GM23248 (cell line): ENCODE measurements around the gene KIF1B. TPM values are rescaled to one million over a fixed set of nuclear protein-coding genes. Genes with fewer than 3 reads are reported as not detected.

Experiments
- DNase-seq: peaks from one replicate; pipeline ENCODE4 v3.0.0-alpha.2; 2015
- H2AFZ ChIP-seq: fragments of 200-600 bp; sonication (generic); 2 replicates; pipeline ENCODE4 v1.6.1; 2016; ENCODE audit warnings: antibody characterized with exemption
- H3F3A ChIP-seq: fragments of 200-600 bp; sonication (generic); 2 replicates; pipeline ENCODE4 v1.6.1; 2016; ENCODE audit warnings: mild to moderate bottlenecking, antibody characterized with exemption, mixed run types; ENCODE audit not compliant: insufficient read depth
- H3K27ac ChIP-seq: fragments of 200-600 bp; sonication (generic); 2 replicates; pipeline ENCODE4 v1.5.1; 2016; ENCODE audit warnings: mild to moderate bottlenecking
- H3K27me3 ChIP-seq: fragments of 200-600 bp; sonication (generic); replicated peaks from 2 replicates; pipeline ENCODE4 v1.6.1; 2016; ENCODE audit warnings: mild to moderate bottlenecking; ENCODE audit not compliant: insufficient read depth
- H3K36me3 ChIP-seq: fragments of 200-600 bp; sonication (generic); 2 replicates; pipeline ENCODE4 v1.6.1; 2016; ENCODE audit warnings: low read depth, mild to moderate bottlenecking
- H3K4me1 ChIP-seq: fragments of 200-600 bp; sonication (generic); 2 replicates; pipeline ENCODE4 v1.6.1; 2016; ENCODE audit warnings: mild to moderate bottlenecking; ENCODE audit not compliant: insufficient read depth
- H3K4me2 ChIP-seq: fragments of 200-600 bp; sonication (generic); one replicate; pipeline ENCODE4 v1.6.1; 2016; ENCODE audit warnings: mild to moderate bottlenecking; ENCODE audit not compliant: unreplicated experiment
- H3K4me3 ChIP-seq: fragments of 200-600 bp; sonication (generic); 2 replicates; pipeline ENCODE4 v1.5.1; 2016; ENCODE audit warnings: mild to moderate bottlenecking
- H3K79me2 ChIP-seq: fragments of 200-600 bp; sonication (generic); 2 replicates; pipeline ENCODE4 v1.6.1; 2016; ENCODE audit warnings: mild to moderate bottlenecking; ENCODE audit not compliant: insufficient read depth
- H3K9ac ChIP-seq: fragments of 200-600 bp; sonication (generic); 2 replicates; pipeline ENCODE4 v1.6.1; 2016; ENCODE audit warnings: mild to moderate bottlenecking
- H3K9me2 ChIP-seq: fragments of 200-600 bp; sonication (generic); 2 replicates; pipeline ENCODE4 v1.6.1; 2016; ENCODE audit warnings: mixed run types, mild to moderate bottlenecking, moderate library complexity; ENCODE audit not compliant: insufficient read depth
- H3K9me3 ChIP-seq: fragments of 200-600 bp; sonication (generic); one replicate; pipeline ENCODE4 v1.6.1; 2017; ENCODE audit warnings: low read depth
- H4K20me1 ChIP-seq: fragments of 200-600 bp; sonication (generic); 2 replicates; pipeline ENCODE4 v1.6.0; 2016; ENCODE audit not compliant: insufficient read depth
- EZH2 ChIP-seq: fragments of 200-600 bp; sonication (generic); IDR thresholded peaks from 2 replicates; pipeline ENCODE4 v1.6.1; 2018; ENCODE audit warnings: antibody characterized with exemption, mild to moderate bottlenecking; ENCODE audit not compliant: insufficient read depth, poor library complexity, severe bottlenecking
- EZH2phosphoT487 ChIP-seq: fragments of 200-600 bp; sonication (generic); IDR thresholded peaks from 2 replicates; pipeline ENCODE4 v1.6.1; 2018; ENCODE audit warnings: antibody characterized with exemption, moderate library complexity, mild to moderate bottlenecking, low read depth; ENCODE audit not compliant: insufficient read depth
- WGBS, 2 experiments: methylation state at CpG; one replicate each; pipeline ENCODE4 v1.1.6; 2015 to 2017; ENCODE audit warnings: low lambda C conversion rate in 2 of 2, low coverage in 1 of 2; ENCODE audit errors: missing lambda C conversion rate in 2 of 2; 5-methylcytosine and 5-hydroxymethylcytosine counted together
- in situ Hi-C: fragments of 300-500 bp; cut with MboI; formaldehyde crosslinking; loops from 2 replicates; pipeline ENCODE4 v1.15.0; 2020
- polyA plus RNA-seq: library from polyadenylated mRNA; unstranded; fragments of >200 nt; fragmentation: Nextera tagmentation; extraction: Ambion mirVana; gene quantifications from 2 replicates; pipeline ENCODE4 v1.2.1, GENCODE V29; 2016
- total RNA-seq: library from RNA; depleted of rRNA; stranded (reverse); fragments of >200 nt; shearing (Covaris generic); gene quantifications from 2 replicates; pipeline ENCODE4 v1.2.3, GENCODE V29; 2014

Gene KIF1B
- total and polyA plus RNA-seq, 2 experiments from 2014 or later, result 14.8 to 24.8 TPM

- no peak overlapping the region for H3K27ac ChIP-seq
- no peak overlapping the region for H3K9ac ChIP-seq
- no peaks in the 10 kb centered on the region for H3K27me3 ChIP-seq
- 67 to 72% methylated on average over 1 of the region's 1 CpG for WGBS, 2 experiments
- H3K4me1 ChIP-seq, result peaks cover 7% of the 10 kb centered on the region
- H3K79me2 ChIP-seq, result peaks cover 35% of the 10 kb centered on the region
- no peaks in the 10 kb centered on the region for H3F3A ChIP-seq
- in situ Hi-C loops, result no loop called here
- no peak overlapping the region for H2AFZ ChIP-seq
- DNase-seq, result no peak
- H4K20me1 ChIP-seq, result no peaks in the 10 kb centered on the region
- peaks cover 56% of the 10 kb centered on the region for H3K36me3 ChIP-seq
- TF ChIP-seq EZH2phosphoT487 (no peak), EZH2 (no peak)
- H3K4me2 ChIP-seq, result no peak overlapping the region
- no peaks in the 10 kb centered on the region for H3K9me3 ChIP-seq
- no peak overlapping the region for H3K4me3 ChIP-seq
- H3K9me2 ChIP-seq, result no peaks in the 10 kb centered on the region
Measured at GRCh38 chr1:10299151-10299550, 88.8 kb downstream of the KIF1B start.

GRCh38 chr1:10302416-10302815 lies 92.0 kb downstream of the KIF1B start:
- Histone ChIP-seq H3K4me3 (no peak overlapping the region), H4K20me1 (no peaks in the 10 kb centered on the region), H3K9me3 (no peaks in the 10 kb centered on the region), H3K79me2 (peaks cover 53% of the 10 kb centered on the region), H3F3A (0 out of 2 replicates have a peak, but pooled peaks cover 3% of the 10 kb centered on the region), H2AFZ (no peak overlapping the region), H3K9me2 (no peaks in the 10 kb centered on the region), H3K27me3 (no peaks in the 10 kb centered on the region), H3K36me3 (peaks cover 46% of the 10 kb centered on the region), H3K27ac (no peak overlapping the region), H3K4me1 (peaks cover 7% of the 10 kb centered on the region), H3K9ac (no peak overlapping the region), H3K4me2 (no peak overlapping the region)
- no peak for DNase-seq
- WGBS, 2 experiments, result 95 to 100% methylated on average over 6 of the region's 6 CpGs
- in situ Hi-C loops, result no loop called here
- TF ChIP-seq EZH2 (no peak), EZH2phosphoT487 (no peak)

DNA sequence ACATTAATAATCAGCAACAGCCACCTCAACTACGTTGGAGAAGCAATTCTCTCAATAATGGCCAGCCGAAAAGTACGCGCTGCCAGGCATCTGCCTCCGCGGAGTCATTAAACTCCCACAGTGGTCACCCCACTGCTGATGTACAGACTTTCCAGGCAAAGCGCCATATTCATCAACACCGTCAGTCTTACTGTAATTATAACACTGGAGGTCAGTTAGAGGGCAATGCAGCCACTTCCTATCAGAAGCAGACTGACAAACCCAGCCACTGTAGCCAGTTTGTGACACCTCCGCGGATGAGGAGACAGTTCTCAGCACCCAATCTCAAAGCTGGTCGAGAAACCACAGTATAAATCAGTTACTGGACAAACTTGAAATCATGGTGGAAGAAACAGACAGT lies 93.9 kb downstream of the KIF1B start:
- in situ Hi-C loops, result no loop called here
- peaks cover 50% of the 10 kb centered on the region for H3K79me2 ChIP-seq
- no peak for DNase-seq
- H3K9me2 ChIP-seq, result no peaks in the 10 kb centered on the region
- TF ChIP-seq EZH2 (no peak), EZH2phosphoT487 (no peak)
- no peak overlapping the region for H3K9ac ChIP-seq
- no peak overlapping the region for H2AFZ ChIP-seq
- H3K9me3 ChIP-seq, result no peaks in the 10 kb centered on the region
- H3K36me3 ChIP-seq, result peaks cover 39% of the 10 kb centered on the region
- peaks cover 9% of the 10 kb centered on the region; the same call in 1 of the 2 replicates for H3F3A ChIP-seq
- WGBS, 2 experiments, result 94 to 95% methylated on average over 11 of the region's 11 CpGs
- H3K4me1 ChIP-seq, result peaks cover 14% of the 10 kb centered on the region
- no peak overlapping the region for H3K4me2 ChIP-seq
- no peak overlapping the region for H3K27ac ChIP-seq
- H3K4me3 ChIP-seq, result no peak overlapping the region
- H3K27me3 ChIP-seq, result no peaks in the 10 kb centered on the region
- H4K20me1 ChIP-seq, result no peaks in the 10 kb centered on the region

DNA sequence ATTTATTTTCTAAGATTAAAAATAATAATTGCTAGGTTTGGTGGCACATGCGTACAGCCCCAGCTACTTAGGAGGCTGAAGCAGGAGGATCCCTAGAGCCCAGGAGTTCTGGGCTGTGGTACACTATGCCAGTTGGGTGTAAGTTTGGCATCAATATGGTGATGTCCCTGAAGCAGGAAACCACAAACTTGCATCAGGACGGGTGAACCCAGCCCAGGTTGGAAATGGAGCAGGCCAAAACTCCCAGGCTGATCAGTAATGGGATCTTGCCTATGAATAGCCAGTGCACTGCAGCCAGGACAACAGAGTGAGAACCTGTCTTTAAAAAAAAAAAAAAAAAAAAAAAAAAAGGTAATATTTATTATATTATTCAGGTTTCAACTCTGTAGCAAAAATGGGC lies 96.1 kb downstream of the KIF1B start:
- Histone ChIP-seq H2AFZ (no peak overlapping the region), H3K4me2 (no peak overlapping the region), H3K36me3 (peaks cover 39% of the 10 kb centered on the region), H3K79me2 (peaks cover 37% of the 10 kb centered on the region; the same call in 1 of the 2 replicates), H3K4me3 (no peak overlapping the region), H3K9ac (no peak overlapping the region), H3F3A (peaks cover 9% of the 10 kb centered on the region; the same call in 1 of the 2 replicates), H4K20me1 (no peaks in the 10 kb centered on the region), H3K27ac (no peak overlapping the region), H3K9me3 (no peaks in the 10 kb centered on the region), H3K4me1 (peaks cover 8% of the 10 kb centered on the region; the same call in 1 of the 2 replicates), H3K27me3 (no peaks in the 10 kb centered on the region), H3K9me2 (no peaks in the 10 kb centered on the region)
- TF ChIP-seq EZH2phosphoT487 (no peak), EZH2 (no peak)
- WGBS, 2 experiments, result 93 to 98% methylated on average over 2 of the region's 2 CpGs
- no peak for DNase-seq
- in situ Hi-C loops, result no loop called here

- no peaks in the 10 kb centered on the region for H3K27me3 ChIP-seq
- TF ChIP-seq EZH2, result no peak
- peaks cover 9% of the 10 kb centered on the region; the same call in 1 of the 2 replicates for H3F3A ChIP-seq
- peaks cover 21% of the 10 kb centered on the region; the same call in 1 of the 2 replicates for H3K79me2 ChIP-seq
- no peak overlapping the region for H3K9ac ChIP-seq
- in situ Hi-C loops, result no loop called here
- no peaks in the 10 kb centered on the region for H3K9me3 ChIP-seq
- WGBS, 2 experiments, result 71 to 75% methylated on average over 3 of the region's 3 CpGs
- H3K36me3 ChIP-seq, result peaks cover 29% of the 10 kb centered on the region
- H4K20me1 ChIP-seq, result no peaks in the 10 kb centered on the region
- no peak overlapping the region for H3K27ac ChIP-seq
- H3K4me2 ChIP-seq, result no peak overlapping the region
- DNase-seq, result peak; percentile 27
- no peak overlapping the region for H2AFZ ChIP-seq
- no peaks in the 10 kb centered on the region for H3K9me2 ChIP-seq
- peaks cover 8% of the 10 kb centered on the region; the same call in 1 of the 2 replicates for H3K4me1 ChIP-seq
- H3K4me3 ChIP-seq, result no peak overlapping the region
Measured at GRCh38 chr1:10308001-10308400, 97.6 kb downstream of the KIF1B start.
